A673 (cell line): ENCODE measurements around the gene CLEC16A.

Experiments used
- CTCF ChIP-seq: fragments of 300-800, 200-600 bp; sonication (generic); conservative IDR thresholded peaks from 2 replicates; pipeline ENCODE4 v1.5.1; 2017; ENCODE audit warnings: low read depth, mild to moderate bottlenecking, antibody characterized with exemption, low read length, moderate library complexity, mixed read lengths
- EZH2 ChIP-seq: fragments of 200-600 bp; sonication (generic); IDR thresholded peaks from 2 replicates; pipeline ENCODE4 v1.6.1; 2017; ENCODE audit warnings: borderline replicate concordance, low read depth, mild to moderate bottlenecking, mixed read lengths, antibody characterized with exemption, low read length; ENCODE audit not compliant: poor library complexity, severe bottlenecking

- no peak for TF ChIP-seq CTCF
- TF ChIP-seq EZH2, result no peak
These were observed 258.8 kb downstream of the CLEC16A start for GRCh38 chr16:11203111-11203623.
